Kidney (tissue), 14 donors: ENCODE results near the gene RASAL1. TPM values are rescaled to one million over a fixed set of nuclear protein-coding genes. Genes with fewer than 3 reads are reported as not detected.

Source experiments
- DNase-seq, 5 donors: peaks; one replicate each; pipeline ENCODE4 v3.0.0-alpha.2; 2013 to 2020
- FAIRE-seq: peaks from 2 replicates; lab custom pipeline; 2012; peaks lifted over from hg19 to GRCh38; lab: Jason Lieb, UNC
- H3K27ac ChIP-seq, 2 donors: one replicate each; pipeline ENCODE4 v1.7.0; 2013; ENCODE audit warnings: low read depth in 2 of 2, low read length in 2 of 2, inconsistent platforms in 1 of 2
- H3K27me3 ChIP-seq: one replicate; pipeline ENCODE4 v1.7.1; 2013; ENCODE audit warnings: low read length, inconsistent platforms; ENCODE audit not compliant: control insufficient read depth, insufficient read depth
- H3K36me3 ChIP-seq, 3 donors: one replicate each; pipeline versions ENCODE4 v1.7.0 to v1.7.1; 2013; ENCODE audit warnings: low read length in 3 of 3, control low read depth in 1 of 3, inconsistent platforms in 1 of 3; ENCODE audit not compliant: insufficient read depth in 3 of 3, control insufficient read depth in 2 of 3
- H3K4me1 ChIP-seq, 3 donors: one replicate each; pipeline versions ENCODE4 v1.7.0 to v1.7.1; 2013; ENCODE audit warnings: low read length in 3 of 3, inconsistent platforms in 1 of 3, low read depth in 1 of 3; ENCODE audit not compliant: control insufficient read depth in 2 of 3, insufficient read depth in 2 of 3
- H3K4me3 ChIP-seq, 3 donors: one replicate each; pipeline versions ENCODE4 v1.7.0 to v1.8.1; 2013; ENCODE audit warnings: low read length in 3 of 3, control low read depth in 1 of 3, inconsistent platforms in 1 of 3
- H3K9ac ChIP-seq, 3 donors: one replicate each; pipeline versions ENCODE4 v1.7.0 to v1.7.1; 2013; ENCODE audit warnings: low read length in 3 of 3, control low read depth in 1 of 3, inconsistent platforms in 1 of 3
- H3K9me3 ChIP-seq, 3 donors: one replicate each; pipeline versions ENCODE4 v1.7.0 to v1.7.1; 2013; ENCODE audit warnings: low read length in 3 of 3, control low read depth in 1 of 3, inconsistent platforms in 1 of 3; ENCODE audit not compliant: control insufficient read depth in 2 of 3, insufficient read depth in 1 of 3
- intact Hi-C: fragments of 100-400 bp; cut with DNase I; formaldehyde crosslinking; loops from one replicate; pipeline ENCODE4 v1.11.1; 2022
- polyA plus RNA-seq: library from polyadenylated mRNA; stranded (reverse); fragments of 350-450 nt; fragmentation: Illumina TruSeq; extraction: RNeasy Lipid Tissue Mini Kit (QIAGEN cat#74804); gene quantifications from one replicate; pipeline ENCODE4 v1.2.3, GENCODE V29; 2014; ENCODE audit warnings: low read depth, low replicate concordance; ENCODE audit not compliant: insufficient read depth
- total RNA-seq: library from RNA; stranded (reverse); fragmentation: NEBNext Ultra II Directional; extraction: Animal tissue kit (Norgen Biotek cat#: 25700); gene quantifications from one replicate; pipeline ENCODE4 v1.2.1, GENCODE V29; 2021
- TF ChIP-seq, protein P1 (sequence below): IDR thresholded peaks from 3 replicates; pipeline ENCODE4 v1.5.1; 2012; ENCODE audit warnings: mild to moderate bottlenecking, moderate library complexity, borderline replicate concordance; ENCODE audit not compliant: insufficient read depth; ENCODE audit errors: extremely low read depth
- donor health status: control.
- donor health status: control.
- donor health status: control.
- donor health status: control.
- donor health status: control.
- donor health status: DM: yes; HTN: yes; CAD: no.
- donor health status: Normal renal cell carcinoma (clear cell type).

Gene RASAL1
- total and polyA plus RNA-seq, 2 donors from 2014 or later, result 23.5 to 58.3 TPM

- Histone ChIP-seq H3K4me1 (no peaks in the 10 kb centered on the region), H3K27ac (no peak overlapping the region), H3K36me3 (no peaks in the 10 kb centered on the region), H3K9me3 (no peaks in the 10 kb centered on the region), H3K27me3 (no peaks in the 10 kb centered on the region), H3K4me3 (no peak overlapping the region), H3K9ac (no peak overlapping the region)
- FAIRE-seq (no peak), DNase-seq (peak in 1 of 5 donors; percentile 40)
- intact Hi-C loops, result no loop called here
- TF ChIP-seq, protein P1, sequence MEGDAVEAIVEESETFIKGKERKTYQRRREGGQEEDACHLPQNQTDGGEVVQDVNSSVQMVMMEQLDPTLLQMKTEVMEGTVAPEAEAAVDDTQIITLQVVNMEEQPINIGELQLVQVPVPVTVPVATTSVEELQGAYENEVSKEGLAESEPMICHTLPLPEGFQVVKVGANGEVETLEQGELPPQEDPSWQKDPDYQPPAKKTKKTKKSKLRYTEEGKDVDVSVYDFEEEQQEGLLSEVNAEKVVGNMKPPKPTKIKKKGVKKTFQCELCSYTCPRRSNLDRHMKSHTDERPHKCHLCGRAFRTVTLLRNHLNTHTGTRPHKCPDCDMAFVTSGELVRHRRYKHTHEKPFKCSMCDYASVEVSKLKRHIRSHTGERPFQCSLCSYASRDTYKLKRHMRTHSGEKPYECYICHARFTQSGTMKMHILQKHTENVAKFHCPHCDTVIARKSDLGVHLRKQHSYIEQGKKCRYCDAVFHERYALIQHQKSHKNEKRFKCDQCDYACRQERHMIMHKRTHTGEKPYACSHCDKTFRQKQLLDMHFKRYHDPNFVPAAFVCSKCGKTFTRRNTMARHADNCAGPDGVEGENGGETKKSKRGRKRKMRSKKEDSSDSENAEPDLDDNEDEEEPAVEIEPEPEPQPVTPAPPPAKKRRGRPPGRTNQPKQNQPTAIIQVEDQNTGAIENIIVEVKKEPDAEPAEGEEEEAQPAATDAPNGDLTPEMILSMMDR, result no peak
Observed at GRCh38 chr12:113052326-113052725, 83.2 kb downstream of the RASAL1 start.

- DNase-seq (no peak), FAIRE-seq (no peak)
- Histone ChIP-seq H3K27ac (no peak overlapping the region), H3K36me3 (no peaks in the 10 kb centered on the region), H3K4me3 (no peak overlapping the region), H3K9ac (no peak overlapping the region), H3K4me1 (no peaks in the 10 kb centered on the region), H3K9me3 (no peaks in the 10 kb centered on the region), H3K27me3 (no peaks in the 10 kb centered on the region)
- intact Hi-C loops, result no loop called here
- TF ChIP-seq, protein P1, result no peak
Observed at GRCh38 chr12:113051759-113052158, 83.8 kb downstream of the RASAL1 start.

DNA sequence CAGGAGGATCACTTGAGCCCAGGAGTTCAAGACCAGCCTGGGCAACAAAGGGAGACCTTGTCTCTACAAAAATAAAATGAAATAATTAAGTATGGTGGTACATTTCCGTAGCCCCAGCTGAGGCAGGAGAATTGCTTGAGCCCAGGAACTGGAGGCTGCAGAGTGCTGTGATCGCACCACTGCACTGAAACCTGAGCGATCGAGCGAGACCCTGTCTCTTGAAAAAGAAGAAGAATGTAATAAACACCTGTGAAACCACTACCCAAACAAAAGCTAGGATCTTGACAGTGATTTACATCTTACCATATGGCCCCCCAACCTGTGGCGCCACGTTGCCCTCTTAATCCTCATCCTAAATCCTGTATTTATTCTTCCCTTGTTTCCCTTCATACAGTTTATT, 84.8 kb downstream of the RASAL1 start:
- H3K36me3 ChIP-seq, result no peaks in the 10 kb centered on the region
- TF ChIP-seq, protein P1, result no peak
- DNase-seq, result no peak
- H3K27me3 ChIP-seq, result no peaks in the 10 kb centered on the region
- no peak overlapping the region for H3K4me3 ChIP-seq
- H3K9ac ChIP-seq, result no peak overlapping the region
- FAIRE-seq, result no peak
- no peaks in the 10 kb centered on the region for H3K9me3 ChIP-seq
- no peak overlapping the region for H3K27ac ChIP-seq
- no peaks in the 10 kb centered on the region for H3K4me1 ChIP-seq
- intact Hi-C loops, result no loop called here
